K562 (cell line): ENCODE results near the gene ABCB6. TPM values are rescaled to one million over a fixed set of nuclear protein-coding genes. Genes with fewer than 3 reads are reported as not detected.

Experiments
- ATAC-seq: fragments of 200-7000 bp; cut with Tn5 transposase; 3 replicates; pipeline ENCODE4 v1.9.1; 2020; ENCODE audit warnings: moderate library complexity
- BruUV-seq: library from RNA; stranded (reverse); fragments of 400-500 nt; replicated peaks from 2 replicates; lab custom pipeline; 2021; lab: Mats Ljungman, UMichigan
- CTCF ChIA-PET: fragments of 300-600 bp; formaldehyde crosslinking; extraction: SDS; loops from one replicate; lab custom pipeline; 2021; ENCODE audit warnings: low intra/inter-chr PET ratio; lab: Yijun Ruan, JAX
- POLR2A ChIA-PET: fragments of 300-600, 350-650 bp; sonication (Branson Sonifier 250); formaldehyde crosslinking; extraction: SDS; loops from one replicate; lab custom pipeline; 2021; ENCODE audit warnings: antibody characterized with exemption, inconsistent platforms; lab: Yijun Ruan, JAX
- DNase-seq, 4 experiments: peaks; one replicate each; pipeline versions ENCODE4 v3.0.0 to v3.0.0-alpha.2; 2011 to 2018; ENCODE audit warnings: low spot score in 3 of 4, mixed read lengths in 3 of 4; ENCODE audit errors: extremely low read depth in 1 of 4
- FAIRE-seq: peaks from 2 replicates; lab custom pipeline; 2011; peaks lifted over from hg19 to GRCh38; lab: Jason Lieb, UNC
- H2AFZ ChIP-seq: 2 replicates; pipeline ENCODE4 v1.6.0; 2011; ENCODE audit warnings: low read depth, low read length, control low read depth, inconsistent platforms
- H3K27ac ChIP-seq: fragments of 200-600 bp; 3 replicates; pipeline ENCODE4 v1.8.0; 2011; ENCODE audit warnings: low read depth, mild to moderate bottlenecking, control low read depth, inconsistent platforms, low read length, moderate library complexity, mixed read lengths; ENCODE audit errors: extremely low read depth
- H3K27me3 ChIP-seq, 2 experiments: fragments of 300-600 bp in 1 of 2; 2 replicates in 1 of 2; 3 replicates in 1 of 2; pipeline versions ENCODE4 v1.6.0 to v1.8.0; 2011; ENCODE audit warnings: inconsistent platforms in 2 of 2, low read length in 2 of 2, mild to moderate bottlenecking in 1 of 2, mixed read lengths in 1 of 2, moderate library complexity in 1 of 2; ENCODE audit not compliant: control insufficient read depth in 2 of 2, insufficient read depth in 2 of 2
- H3K36me3 ChIP-seq: fragments of 300-600 bp; 3 replicates; pipeline ENCODE4 v1.8.0; 2011; ENCODE audit warnings: mild to moderate bottlenecking, low read length, inconsistent platforms; ENCODE audit not compliant: control insufficient read depth, insufficient read depth
- H3K4me1 ChIP-seq, 2 experiments: fragments of 200-600 bp in 1 of 2; replicated peaks in 1 of 2; 2 replicates in 1 of 2; 3 replicates in 1 of 2; pipeline versions ENCODE4 v1.5.1 to v1.8.0; 2011; ENCODE audit warnings: inconsistent platforms in 2 of 2, low read length in 2 of 2, mild to moderate bottlenecking in 1 of 2, mixed read lengths in 1 of 2, moderate library complexity in 1 of 2; ENCODE audit not compliant: control insufficient read depth in 2 of 2, insufficient read depth in 2 of 2
- H3K4me2 ChIP-seq: 2 replicates; pipeline ENCODE4 v1.6.1; 2011; ENCODE audit warnings: low read length, control low read depth, inconsistent platforms, mixed read lengths; ENCODE audit not compliant: insufficient read depth
- H3K4me3 ChIP-seq: fragments of 200-600 bp; sonication (generic), shearing (Covaris generic); 2 replicates; pipeline ENCODE4 v1.5.1; 2016; ENCODE audit warnings: control low read depth, inconsistent platforms
- H3K79me2 ChIP-seq: fragments of 200-600 bp; 3 replicates; pipeline ENCODE4 v1.8.0; 2011; ENCODE audit warnings: low read length, inconsistent platforms; ENCODE audit not compliant: control insufficient read depth, insufficient read depth
- H3K9ac ChIP-seq, 2 experiments: 2 replicates each; pipeline versions ENCODE4 v1.6.0 to v1.6.1; 2011; ENCODE audit warnings: low read depth in 2 of 2, low read length in 2 of 2, control low read depth in 1 of 2, inconsistent platforms in 1 of 2, mild to moderate bottlenecking in 1 of 2, mixed read lengths in 1 of 2; ENCODE audit not compliant: insufficient read depth in 1 of 2
- H3K9me1 ChIP-seq: one replicate; pipeline ENCODE4 v1.6.0; 2011; ENCODE audit warnings: inconsistent platforms, mild to moderate bottlenecking, low read length, moderate library complexity; ENCODE audit not compliant: control insufficient read depth, insufficient read depth
- H3K9me3 ChIP-seq: replicated peaks from 2 replicates; pipeline ENCODE4 v1.5.1; 2011; ENCODE audit warnings: low read depth, low read length, inconsistent platforms; ENCODE audit not compliant: control insufficient read depth, insufficient read depth
- H4K20me1 ChIP-seq: replicated peaks from 2 replicates; pipeline ENCODE4 v1.6.1; 2011; ENCODE audit warnings: low read length, inconsistent platforms, mixed read lengths; ENCODE audit not compliant: control insufficient read depth, insufficient read depth
- CXXC5 ChIP-seq: fragments of 250-450 bp; sonication (Bioruptor Pico); IDR thresholded peaks from 2 replicates; pipeline ENCODE4 v1.8.0; 2022; ENCODE audit warnings: inconsistent platforms, mild to moderate bottlenecking, moderate library complexity
- SMARCA4 ChIP-seq: fragments of 450-650 bp; IDR thresholded peaks from 2 replicates; pipeline ENCODE4 v1.6.1; 2016
- ZNF431 ChIP-seq: sonication (generic); formaldehyde crosslinking; IDR thresholded peaks from 2 replicates; pipeline ENCODE4 v1.8.0; 2022; ENCODE audit warnings: mild to moderate bottlenecking, missing genetic modification reagents
- WGBS: fragments of 100-300 bp; shearing (Covaris generic); methylation state at CpG from one replicate; pipeline ENCODE4 v1.1.6; 2016; ENCODE audit warnings: low coverage, mixed read lengths; ENCODE audit not compliant: insufficient coverage; ENCODE audit errors: missing lambda C conversion rate; 5-methylcytosine and 5-hydroxymethylcytosine counted together
- in situ Hi-C: fragments of 300-500 bp; cut with MboI; formaldehyde crosslinking; loops from 4 replicates; pipeline ENCODE4 v1.15.0; 2018; ENCODE audit warnings: inconsistent platforms, mixed read lengths
- intact Hi-C: fragments of 100-400 bp; cut with micrococcal nuclease; formaldehyde crosslinking; loops from 2 replicates; pipeline ENCODE4 v1.14.2; 2022
- polyA plus RNA-seq, 8 experiments: library from polyadenylated mRNA; depleted of rRNA in 4 of 8; stranded (reverse) in 5 of 8; unstranded in 3 of 8; fragments of >200 nt; fragmentation: Nextera tagmentation in 2 of 8; fragmentation: Illumina TruSeq in 1 of 8; extraction: Ambion mirVana in 2 of 8; extraction: Trizol in 1 of 8; gene quantifications; 2 replicates each; pipeline versions ENCODE4 v1.2.1 to v1.2.3, GENCODE V29; 2011 to 2014; ENCODE audit warnings: inconsistent platforms in 1 of 8, missing spikeins in 1 of 8
- total RNA-seq, 7 experiments: library from RNA; depleted of rRNA in 6 of 7; stranded (reverse); fragments of >200 nt in 6 of 7; fragmentation: Illumina TruSeq in 2 of 7; extraction: Trizol in 2 of 7; gene quantifications; 2 replicates each; pipeline versions ENCODE4 v1.2.1 to v1.2.3, GENCODE V29; 2011 to 2021; ENCODE audit warnings: low replicate concordance in 1 of 7
- TF ChIP-seq, protein P1 (sequence below): sonication (generic); formaldehyde crosslinking; IDR thresholded peaks from 2 replicates; pipeline ENCODE4 v1.8.1; 2023; ENCODE audit warnings: missing genetic modification reagents, mild to moderate bottlenecking, borderline replicate concordance

The ABCB6 gene
- total and polyA plus RNA-seq, 9 of the 15 experiments (the other 6 are each of a cell fraction or from before 2014, with no cell fraction given), result 3.7 to 29.8 (median 16.8) TPM

DNA sequence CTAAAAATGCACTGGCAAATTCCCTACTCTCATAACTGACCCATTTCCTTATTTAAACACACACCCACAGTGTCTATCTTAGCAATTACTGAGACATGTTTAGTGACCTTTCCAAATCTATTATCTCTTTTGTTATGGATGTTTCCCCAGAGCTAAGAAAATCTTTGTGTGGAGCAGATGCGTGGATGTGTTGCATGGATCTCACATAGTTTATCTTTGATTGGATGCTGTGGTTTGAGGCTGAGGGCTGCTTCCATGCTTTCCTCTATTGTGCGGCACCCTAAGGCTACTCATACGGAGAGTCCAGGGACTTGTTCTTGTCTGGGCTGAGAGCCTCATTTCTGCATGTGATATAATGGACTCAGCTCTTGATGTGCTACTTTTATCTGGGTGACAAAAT is 15.6 kb upstream of the ABCB6 start:
- no peaks in the 10 kb centered on the region for H4K20me1 ChIP-seq
- H3K36me3 ChIP-seq, result peaks cover 65% of the 10 kb centered on the region
- WGBS, result 85% methylated on average over 3 of the region's 3 CpGs
- H3K79me2 ChIP-seq, result peaks cover 26% of the 10 kb centered on the region
- ChIA-PET CTCF (no interaction called here), POLR2A (interaction anchor here (0.9 kb wide), 1 partner anchor 10 kb away, joined by 3 read pairs; no protein-coding TSS in a partner anchor)
- no peak overlapping the region for H3K4me3 ChIP-seq
- DNase-seq, result no peak
- H3K27me3 ChIP-seq, result no peaks in the 10 kb centered on the region
- no peak overlapping the region for H2AFZ ChIP-seq
- no peak overlapping the region for H3K27ac ChIP-seq
- TF ChIP-seq ZNF431 (CRISPR knock-in tag) (no peak), SMARCA4 (no peak), CXXC5 (no peak)
- TF ChIP-seq, protein P1, sequence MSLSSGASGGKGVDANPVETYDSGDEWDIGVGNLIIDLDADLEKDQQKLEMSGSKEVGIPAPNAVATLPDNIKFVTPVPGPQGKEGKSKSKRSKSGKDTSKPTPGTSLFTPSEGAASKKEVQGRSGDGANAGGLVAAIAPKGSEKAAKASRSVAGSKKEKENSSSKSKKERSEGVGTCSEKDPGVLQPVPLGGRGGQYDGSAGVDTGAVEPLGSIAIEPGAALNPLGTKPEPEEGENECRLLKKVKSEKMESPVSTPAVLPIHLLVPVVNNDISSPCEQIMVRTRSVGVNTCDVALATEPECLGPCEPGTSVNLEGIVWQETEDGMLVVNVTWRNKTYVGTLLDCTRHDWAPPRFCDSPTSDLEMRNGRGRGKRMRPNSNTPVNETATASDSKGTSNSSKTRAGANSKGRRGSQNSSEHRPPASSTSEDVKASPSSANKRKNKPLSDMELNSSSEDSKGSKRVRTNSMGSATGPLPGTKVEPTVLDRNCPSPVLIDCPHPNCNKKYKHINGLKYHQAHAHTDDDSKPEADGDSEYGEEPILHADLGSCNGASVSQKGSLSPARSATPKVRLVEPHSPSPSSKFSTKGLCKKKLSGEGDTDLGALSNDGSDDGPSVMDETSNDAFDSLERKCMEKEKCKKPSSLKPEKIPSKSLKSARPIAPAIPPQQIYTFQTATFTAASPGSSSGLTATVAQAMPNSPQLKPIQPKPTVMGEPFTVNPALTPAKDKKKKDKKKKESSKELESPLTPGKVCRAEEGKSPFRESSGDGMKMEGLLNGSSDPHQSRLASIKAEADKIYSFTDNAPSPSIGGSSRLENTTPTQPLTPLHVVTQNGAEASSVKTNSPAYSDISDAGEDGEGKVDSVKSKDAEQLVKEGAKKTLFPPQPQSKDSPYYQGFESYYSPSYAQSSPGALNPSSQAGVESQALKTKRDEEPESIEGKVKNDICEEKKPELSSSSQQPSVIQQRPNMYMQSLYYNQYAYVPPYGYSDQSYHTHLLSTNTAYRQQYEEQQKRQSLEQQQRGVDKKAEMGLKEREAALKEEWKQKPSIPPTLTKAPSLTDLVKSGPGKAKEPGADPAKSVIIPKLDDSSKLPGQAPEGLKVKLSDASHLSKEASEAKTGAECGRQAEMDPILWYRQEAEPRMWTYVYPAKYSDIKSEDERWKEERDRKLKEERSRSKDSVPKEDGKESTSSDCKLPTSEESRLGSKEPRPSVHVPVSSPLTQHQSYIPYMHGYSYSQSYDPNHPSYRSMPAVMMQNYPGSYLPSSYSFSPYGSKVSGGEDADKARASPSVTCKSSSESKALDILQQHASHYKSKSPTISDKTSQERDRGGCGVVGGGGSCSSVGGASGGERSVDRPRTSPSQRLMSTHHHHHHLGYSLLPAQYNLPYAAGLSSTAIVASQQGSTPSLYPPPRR (CRISPR knock-in tag), result no peak
- intact Hi-C loops (no loop called here), in situ Hi-C loops (no loop called here)
- H3K9ac ChIP-seq, result no peak overlapping the region
- no peaks in the 10 kb centered on the region for H3K9me1 ChIP-seq
- BruUV-seq, result no TSS peak
- H3K4me1 ChIP-seq, result peaks cover 5 to 10% of the 10 kb centered on the region in 2 experiments; a peak in 4 of 5 replicates
- no peak overlapping the region for H3K4me2 ChIP-seq
- H3K9me3 ChIP-seq, result no peaks in the 10 kb centered on the region
- no peak for FAIRE-seq
- ATAC-seq, result no peak
